DMS79 (cell line): ENCODE results near the gene KRT14.
"Not testable (repeated sequence)": the region's sequence is repeated elsewhere in the genome, so short reads cannot be mapped to it uniquely, and the experiment has no call there.

Experiments
- DNase-seq: peaks from one replicate; lab custom pipeline; 2025; lab: John Stamatoyannopoulos, UW

The KRT14 gene

GRCh38 chr17:41602524-41602923 is 15.8 kb upstream of the KRT14 start:
- DNase-seq: no peak

- no peak for DNase-seq
These were observed 13.6 kb upstream of the KRT14 start for GRCh38 chr17:41600318-41600717.

- no peak for DNase-seq
These were observed 13.0 kb upstream of the KRT14 start for GRCh38 chr17:41599680-41600079.

- DNase-seq: no peak
These were observed 8.9 kb upstream of the KRT14 start for GRCh38 chr17:41595585-41595984.

GRCh38 chr17:41594363-41594915 is 7.7 kb upstream of the KRT14 start:
- no peak for DNase-seq

- DNase-seq: no peak
These were observed 6.7 kb upstream of the KRT14 start for GRCh38 chr17:41593306-41593981.

- DNase-seq: no peak
These were observed 6.1 kb upstream of the KRT14 start for GRCh38 chr17:41592601-41593305.

GRCh38 chr17:41589301-41589700 is 2.6 kb upstream of the KRT14 start:
- no peak for DNase-seq

GRCh38 chr17:41588126-41588810 is 1.6 kb upstream of the KRT14 start:
- DNase-seq: no peak

GRCh38 chr17:41585301-41586056 is 1.2 kb downstream of the KRT14 start:
- DNase-seq: no peak

- DNase-seq: not testable (repeated sequence)
These were observed 2.3 kb downstream of the KRT14 start for GRCh38 chr17:41584331-41584927.

- DNase-seq: no peak
These were observed 3.3 kb downstream of the KRT14 start for GRCh38 chr17:41583137-41584127.

GRCh38 chr17:41582061-41582968 is 4.4 kb downstream of the KRT14 start:
- not testable (repeated sequence) for DNase-seq

- no peak for DNase-seq
These were observed 5.2 kb downstream of the KRT14 start for GRCh38 chr17:41581366-41582060.

- DNase-seq: no peak
These were observed 5.9 kb downstream of the KRT14 start for GRCh38 chr17:41580687-41581365.

GRCh38 chr17:41580244-41580575 is 6.5 kb downstream of the KRT14 start:
- DNase-seq: no peak

- no peak for DNase-seq
These were observed 7.0 kb downstream of the KRT14 start for GRCh38 chr17:41579484-41580243.

GRCh38 chr17:41578971-41579370 is 7.7 kb downstream of the KRT14 start:
- no peak for DNase-seq
